Measurements from ENCODE around the gene ADAR.

The ADAR gene

DNA sequence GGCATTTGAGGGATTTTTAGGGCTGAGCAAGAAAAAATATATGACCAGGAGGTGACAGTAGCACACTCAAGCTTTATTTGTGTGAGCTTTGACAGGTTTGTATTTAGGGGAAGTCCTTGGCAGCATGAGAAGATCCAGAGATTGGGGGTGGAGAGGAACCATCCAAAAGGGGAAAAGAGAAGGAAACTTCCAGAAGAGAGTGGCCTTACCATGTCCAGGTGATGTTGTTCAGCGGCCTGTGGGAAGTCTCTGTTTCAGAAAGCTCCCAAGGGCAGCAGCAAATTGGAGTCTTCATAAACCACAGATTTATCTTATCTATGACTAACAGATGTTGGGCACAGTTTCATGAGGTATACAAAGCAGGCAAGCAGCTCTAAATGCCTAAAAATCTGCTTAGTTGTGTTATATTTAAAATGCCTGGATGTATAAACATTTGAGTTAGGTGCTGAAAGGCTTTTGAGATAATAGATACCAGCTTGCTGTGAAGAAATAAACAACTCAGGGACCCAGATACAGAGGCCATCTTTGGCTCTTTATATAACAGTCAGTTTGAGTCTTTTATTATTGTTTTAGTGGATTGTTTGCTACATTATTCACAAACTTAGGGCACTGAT is 21.2 kb upstream of the ADAR start:
- no peak for DNase-seq
- Histone ChIP-seq H3K36me3 (ENCODE audit: control insufficient read depth in 1 of 2, insufficient read depth in 2 of 2, low read length in 2 of 2) (no peaks in the 10 kb centered on the region), H4K91ac (ENCODE audit: low read depth, low read length) (no peak overlapping the region), H2AFZ (ENCODE audit: insufficient read depth, low read length, poor library complexity) (no peak overlapping the region), H3K27me3 (ENCODE audit: insufficient read depth, low read length) (no peaks in the 10 kb centered on the region), H3K4me2 (ENCODE audit: low read length) (no peak overlapping the region), H4K8ac (ENCODE audit: low read depth, low read length) (peak overlapping the region; percentile 7), H3K4me3 (ENCODE audit: low read depth, low read length) (no peak overlapping the region), H3K79me1 (ENCODE audit: low read length) (peaks cover 5% of the 10 kb centered on the region), H3K27ac (ENCODE audit: low read depth, low read length) (no peak overlapping the region), H3K18ac (ENCODE audit: low read length) (no peak overlapping the region), H3K4me1 (ENCODE audit: control insufficient read depth in 1 of 2, insufficient read depth in 2 of 2, low read length in 2 of 2) (peaks cover 0 to 4% of the 10 kb centered on the region in 2 experiments), H3K9me3 (ENCODE audit: insufficient read depth, low read depth, low read length) (no peaks in the 10 kb centered on the region), H3K4ac (ENCODE audit: low read depth, low read length) (no peak overlapping the region), H3K79me2 (ENCODE audit: control insufficient read depth, insufficient read depth, low read length, poor library complexity) (peaks cover 6% of the 10 kb centered on the region), H3K23ac (ENCODE audit: low read length) (no peak overlapping the region), H3K9ac (ENCODE audit: low read length) (no peak overlapping the region), H2BK120ac (ENCODE audit: insufficient read depth, low read length, poor library complexity) (no peak overlapping the region), H3K14ac (ENCODE audit: low read length) (no peak overlapping the region), H2BK5ac (ENCODE audit: low read depth, low read length, poor library complexity) (no peak overlapping the region), H4K12ac (ENCODE audit: low read depth, low read length) (no peak overlapping the region), H2AK5ac (ENCODE audit: low read length) (no peak overlapping the region), H2BK12ac (ENCODE audit: low read length) (no peak overlapping the region)
- WGBS (ENCODE audit: extremely low coverage, insufficient coverage, insufficient read length): no CpG with 5 or more reads among the region's 1 CpG

DNA sequence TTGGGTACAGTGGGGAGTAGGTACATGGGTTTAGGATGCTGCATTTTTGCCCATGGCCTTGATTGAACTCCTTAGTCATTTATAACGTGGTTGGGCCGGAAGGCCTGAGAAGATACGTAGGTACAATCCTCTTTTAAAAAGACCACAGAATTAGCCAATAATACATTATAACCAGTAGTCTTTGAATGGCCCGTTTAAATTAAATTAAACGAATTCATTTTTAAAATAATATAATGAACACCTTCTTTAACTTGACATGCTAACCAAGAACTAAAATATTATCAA is 20.1 kb upstream of the ADAR start:
- peaks cover 6% of the 10 kb centered on the region for H3K79me2 ChIP-seq (ENCODE audit: control insufficient read depth, insufficient read depth, low read length, poor library complexity)
- H3K18ac ChIP-seq (ENCODE audit: low read length): no peak overlapping the region
- H3K23ac ChIP-seq (ENCODE audit: low read length): no peak overlapping the region
- H3K4me1 ChIP-seq (ENCODE audit: control insufficient read depth in 1 of 2, insufficient read depth in 2 of 2, low read length in 2 of 2): peaks cover 0 to 4% of the 10 kb centered on the region in 2 experiments
- H3K14ac ChIP-seq (ENCODE audit: low read length): no peak overlapping the region
- peak overlapping the region; percentile 3 for H3K9ac ChIP-seq (ENCODE audit: low read length)
- peak overlapping the region; percentile 62 for H3K4me2 ChIP-seq (ENCODE audit: low read length)
- no CpG with 5 or more reads among the region's 5 CpGs for WGBS (ENCODE audit: extremely low coverage, insufficient coverage, insufficient read length)
- no peak overlapping the region for H2BK5ac ChIP-seq (ENCODE audit: low read depth, low read length, poor library complexity)
- no peaks in the 10 kb centered on the region for H3K27me3 ChIP-seq (ENCODE audit: insufficient read depth, low read length)
- H4K12ac ChIP-seq (ENCODE audit: low read depth, low read length): peak overlapping the region; percentile 78
- H3K4ac ChIP-seq (ENCODE audit: low read depth, low read length): no peak overlapping the region
- H3K36me3 ChIP-seq (ENCODE audit: control insufficient read depth in 1 of 2, insufficient read depth in 2 of 2, low read length in 2 of 2): no peaks in the 10 kb centered on the region
- H2AFZ ChIP-seq (ENCODE audit: insufficient read depth, low read length, poor library complexity): peak overlapping the region; percentile 73
- peaks cover 5% of the 10 kb centered on the region for H3K79me1 ChIP-seq (ENCODE audit: low read length)
- H2AK5ac ChIP-seq (ENCODE audit: low read length): no peak overlapping the region
- no peak overlapping the region for H2BK120ac ChIP-seq (ENCODE audit: insufficient read depth, low read length, poor library complexity)
- H3K27ac ChIP-seq (ENCODE audit: low read depth, low read length): no peak overlapping the region
- no peak overlapping the region for H2BK12ac ChIP-seq (ENCODE audit: low read length)
- H4K91ac ChIP-seq (ENCODE audit: low read depth, low read length): peak overlapping the region; percentile 36
- DNase-seq: no peak
- H4K8ac ChIP-seq (ENCODE audit: low read depth, low read length): peak overlapping the region; percentile 79
- no peak overlapping the region for H3K4me3 ChIP-seq (ENCODE audit: low read depth, low read length)
- H3K9me3 ChIP-seq (ENCODE audit: insufficient read depth, low read depth, low read length): no peaks in the 10 kb centered on the region

DNA sequence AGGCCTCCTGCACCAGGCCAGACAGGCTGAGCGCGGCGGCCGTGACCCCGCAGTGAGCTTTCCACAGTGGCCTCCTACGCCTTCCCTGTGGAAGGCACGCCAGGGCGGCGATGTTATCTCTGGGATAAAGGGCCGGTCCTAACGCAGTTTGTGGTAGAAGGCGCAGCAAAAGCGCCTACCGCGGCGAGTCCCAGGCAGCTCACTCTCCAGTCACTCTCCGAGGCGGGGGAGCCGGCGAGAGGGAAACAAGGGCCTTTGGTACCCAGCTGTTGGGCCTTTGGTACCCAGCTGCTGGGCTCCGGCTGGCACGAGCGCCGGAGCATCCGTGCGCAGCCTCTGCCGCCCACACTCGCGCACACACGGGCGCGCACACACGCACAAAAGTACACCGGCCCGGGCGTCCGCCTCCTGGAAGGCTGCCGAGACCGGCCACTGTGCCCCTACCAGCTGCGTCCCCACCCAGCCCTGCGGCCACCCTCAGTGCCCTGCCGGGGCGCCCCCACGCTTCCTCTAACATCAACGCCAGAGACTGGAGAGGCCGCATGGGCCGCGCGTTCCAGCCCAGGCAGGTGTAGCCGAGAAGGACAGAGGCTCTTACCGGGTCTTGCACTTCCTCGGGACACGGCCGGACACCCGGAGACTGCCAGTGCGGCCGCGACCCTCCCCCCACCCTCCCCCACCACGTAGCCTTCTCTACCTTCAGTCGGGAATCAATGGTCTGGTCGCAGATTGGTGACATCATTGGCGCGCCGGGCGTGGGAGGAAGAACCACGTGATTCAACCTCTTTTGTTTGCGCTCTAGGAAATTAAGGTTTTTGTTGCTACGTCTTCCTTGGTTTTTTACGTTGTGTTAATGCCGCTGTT is 19.5 kb upstream of the ADAR start:
- peak overlapping the region; percentile 84 for H4K91ac ChIP-seq (ENCODE audit: low read depth, low read length)

DNA sequence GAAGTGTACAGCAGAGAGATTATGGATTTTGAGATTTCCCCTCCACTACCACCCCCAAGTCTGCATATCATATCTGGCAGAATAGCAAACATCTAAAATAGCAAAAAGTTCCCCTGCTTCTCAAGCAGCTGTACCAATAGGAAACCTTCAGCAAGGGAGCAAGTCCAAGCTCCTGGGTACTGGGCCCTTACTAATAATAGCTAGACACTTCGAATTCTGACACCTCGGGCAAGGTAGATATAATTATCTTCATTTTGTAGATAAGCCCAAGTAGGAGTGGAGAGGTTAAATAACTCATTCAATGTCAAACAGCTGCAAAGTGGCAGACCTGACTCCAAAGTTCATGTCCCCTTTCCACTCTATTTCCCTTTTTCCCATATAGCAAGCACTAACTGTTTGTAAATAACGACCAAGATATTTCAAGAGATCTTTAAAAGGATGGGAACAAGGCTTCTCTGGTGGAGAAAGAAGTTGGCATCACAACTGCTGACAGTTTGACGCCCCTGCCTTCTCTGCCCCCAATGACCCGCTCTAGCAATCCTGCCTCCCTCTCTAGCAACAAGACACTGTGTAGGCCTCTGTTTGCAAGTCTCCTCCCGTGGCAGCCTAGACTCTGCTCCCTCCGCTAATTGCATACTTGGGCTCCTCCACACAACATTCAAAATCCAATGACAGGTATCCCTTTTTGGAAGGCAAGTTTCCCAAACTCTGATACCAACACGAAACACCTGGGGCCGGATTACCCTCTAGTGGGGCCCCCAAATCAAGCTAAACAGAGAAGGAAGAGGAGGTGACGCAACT is 18.7 kb upstream of the ADAR start:
- no peaks in the 10 kb centered on the region for H3K36me3 ChIP-seq (ENCODE audit: control insufficient read depth in 1 of 2, insufficient read depth in 2 of 2, low read length in 2 of 2)
- H3K27me3 ChIP-seq (ENCODE audit: insufficient read depth, low read length): no peaks in the 10 kb centered on the region
- WGBS (ENCODE audit: extremely low coverage, insufficient coverage, insufficient read length): no CpG with 5 or more reads among the region's 10 CpGs
- peak overlapping the region; percentile 84 for H4K91ac ChIP-seq (ENCODE audit: low read depth, low read length)
- H2BK12ac ChIP-seq (ENCODE audit: low read length): no peak overlapping the region
- no peak overlapping the region for H2BK5ac ChIP-seq (ENCODE audit: low read depth, low read length, poor library complexity)
- peak overlapping the region; percentile 13 for H3K9ac ChIP-seq (ENCODE audit: low read length)
- no peak overlapping the region for H2AK5ac ChIP-seq (ENCODE audit: low read length)
- H3K4me1 ChIP-seq (ENCODE audit: control insufficient read depth in 1 of 2, insufficient read depth in 2 of 2, low read length in 2 of 2): peaks cover 0 to 4% of the 10 kb centered on the region in 2 experiments
- no peak for DNase-seq
- H3K9me3 ChIP-seq (ENCODE audit: insufficient read depth, low read depth, low read length): no peaks in the 10 kb centered on the region
- H2AFZ ChIP-seq (ENCODE audit: insufficient read depth, low read length, poor library complexity): no peak overlapping the region
- no peak overlapping the region for H2BK120ac ChIP-seq (ENCODE audit: insufficient read depth, low read length, poor library complexity)
- H3K14ac ChIP-seq (ENCODE audit: low read length): peak overlapping the region; percentile 82
- H3K4ac ChIP-seq (ENCODE audit: low read depth, low read length): peak overlapping the region; percentile 87
- peak overlapping the region; percentile 62 for H3K4me2 ChIP-seq (ENCODE audit: low read length)
- peaks cover 6% of the 10 kb centered on the region for H3K79me2 ChIP-seq (ENCODE audit: control insufficient read depth, insufficient read depth, low read length, poor library complexity)
- peak overlapping the region; percentile 95 for H4K8ac ChIP-seq (ENCODE audit: low read depth, low read length)
- peaks cover 5% of the 10 kb centered on the region for H3K79me1 ChIP-seq (ENCODE audit: low read length)
- H3K23ac ChIP-seq (ENCODE audit: low read length): no peak overlapping the region
- no peak overlapping the region for H3K18ac ChIP-seq (ENCODE audit: low read length)
- peak overlapping the region; percentile 78 for H4K12ac ChIP-seq (ENCODE audit: low read depth, low read length)
- no peak overlapping the region for H3K27ac ChIP-seq (ENCODE audit: low read depth, low read length)
- H3K4me3 ChIP-seq (ENCODE audit: low read depth, low read length): peak overlapping the region; percentile 78

More for the DNA sequence above, 19.5 kb upstream of the ADAR start:
- Histone ChIP-seq H3K36me3 (ENCODE audit: control insufficient read depth in 1 of 2, insufficient read depth in 2 of 2, low read length in 2 of 2) (no peaks in the 10 kb centered on the region), H2BK120ac (ENCODE audit: insufficient read depth, low read length, poor library complexity) (peak overlapping the region; percentile 80), H3K27me3 (ENCODE audit: insufficient read depth, low read length) (no peaks in the 10 kb centered on the region), H2BK12ac (ENCODE audit: low read length) (no peak overlapping the region), H4K12ac (ENCODE audit: low read depth, low read length) (peak overlapping the region; percentile 78), H3K4me2 (ENCODE audit: low read length) (peak overlapping the region; percentile 62), H3K79me2 (ENCODE audit: control insufficient read depth, insufficient read depth, low read length, poor library complexity) (peaks cover 6% of the 10 kb centered on the region), H3K9me3 (ENCODE audit: insufficient read depth, low read depth, low read length) (no peaks in the 10 kb centered on the region), H3K23ac (ENCODE audit: low read length) (no peak overlapping the region), H3K4me3 (ENCODE audit: low read depth, low read length) (peak overlapping the region; percentile 78), H3K4ac (ENCODE audit: low read depth, low read length) (peak overlapping the region; percentile 87), H3K4me1 (ENCODE audit: control insufficient read depth in 1 of 2, insufficient read depth in 2 of 2, low read length in 2 of 2) (peaks cover 0 to 4% of the 10 kb centered on the region in 2 experiments), H3K27ac (ENCODE audit: low read depth, low read length) (no peak overlapping the region), H2AK5ac (ENCODE audit: low read length) (no peak overlapping the region), H4K8ac (ENCODE audit: low read depth, low read length) (peak overlapping the region; percentile 95), H3K79me1 (ENCODE audit: low read length) (peaks cover 5% of the 10 kb centered on the region), H3K14ac (ENCODE audit: low read length) (peak overlapping the region; percentile 82), H2BK5ac (ENCODE audit: low read depth, low read length, poor library complexity) (peak overlapping the region; percentile 78), H2AFZ (ENCODE audit: insufficient read depth, low read length, poor library complexity) (peak overlapping the region; percentile 80), H3K9ac (ENCODE audit: low read length) (peak overlapping the region; percentile 87), H3K18ac (ENCODE audit: low read length) (peak overlapping the region; percentile 84)
- peak; percentile 82 to 92 for DNase-seq
- WGBS (ENCODE audit: extremely low coverage, insufficient coverage, insufficient read length): no CpG with 5 or more reads among the region's 70 CpGs

Measured in trophoblast cell (in vitro differentiated cells and primary cell).